ENCODE results near the gene EPHA4.

Gene EPHA4

DNA sequence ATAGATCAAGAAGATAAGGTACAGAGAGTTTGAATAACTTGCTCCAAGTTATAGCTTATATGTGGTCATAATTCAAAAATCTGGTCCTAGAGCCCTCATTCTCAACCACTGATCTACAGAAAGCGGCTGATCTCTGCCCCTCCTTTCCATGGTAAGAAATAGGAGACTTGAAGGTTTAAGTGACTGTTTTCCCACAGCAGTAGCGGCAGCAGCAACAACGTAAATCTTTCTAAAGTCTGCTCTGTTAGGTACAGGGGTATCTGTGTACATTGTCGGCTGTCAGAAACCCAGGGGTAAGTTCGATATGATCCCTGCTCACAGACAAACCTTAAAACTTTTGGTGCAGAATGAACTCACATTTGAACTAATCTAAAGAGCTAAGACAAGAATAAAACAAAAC is 105.4 kb downstream of the EPHA4 start:
- no peak overlapping the region for H3K9ac ChIP-seq (ENCODE audit: low read depth, low read length)

DNA sequence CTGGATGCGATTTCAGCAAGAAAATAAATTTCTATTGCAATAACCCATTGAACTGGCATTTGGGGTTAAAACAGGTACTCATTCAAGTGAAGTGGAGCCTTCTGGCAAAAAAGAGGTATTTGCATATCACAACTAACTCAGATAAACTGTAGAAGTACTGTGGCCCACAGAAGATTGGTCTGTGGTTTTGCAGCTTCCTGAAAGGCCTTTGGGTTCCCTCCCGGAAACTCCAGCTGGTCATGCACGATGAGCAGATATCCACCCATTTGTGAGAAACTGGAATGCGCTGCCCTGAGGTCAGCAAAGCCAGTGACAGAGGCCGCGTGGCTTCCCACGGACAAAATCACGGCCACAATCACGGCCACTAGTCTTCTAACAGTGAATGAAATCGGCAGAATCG is 106.3 kb downstream of the EPHA4 start:
- Histone ChIP-seq H3K27me3 (ENCODE audit: insufficient read depth, low read length, poor library complexity) (no peaks in the 10 kb centered on the region), H3K9me3 (ENCODE audit: insufficient read depth, low read length, severe bottlenecking) (no peaks in the 10 kb centered on the region), H2AFZ (ENCODE audit: low read depth, low read length) (no peak overlapping the region), H3K4me3 (ENCODE audit: low read depth in 1 of 2, low read length in 2 of 2) (no peak overlapping the region), H4K20me1 (ENCODE audit: insufficient read depth, low read length) (no peaks in the 10 kb centered on the region), H3K36me3 (ENCODE audit: insufficient read depth, low read length) (no peaks in the 10 kb centered on the region), H3K79me2 (ENCODE audit: insufficient read depth, low read length) (no peaks in the 10 kb centered on the region), H3K9ac (ENCODE audit: low read depth, low read length) (no peak overlapping the region), H3K4me1 (ENCODE audit: insufficient read depth, low read length) (no peaks in the 10 kb centered on the region), H3K27ac (ENCODE audit: low read length) (no peak overlapping the region), H3K4me2 (ENCODE audit: insufficient read depth, low read length) (no peak overlapping the region)
- ATAC-seq (ENCODE audit: insufficient read depth, low read depth): no peak
- DNase-seq: no peak
- TF ChIP-seq CTCF (IDR thresholded peaks at IDR 0.05; ENCODE audit: borderline replicate concordance, extremely low read depth, low read length, poor library complexity, severe bottlenecking) (no peak), EZH2 (IDR thresholded peaks at IDR 0.05; ENCODE audit: borderline replicate concordance, low read depth, low read length, severe bottlenecking) (no peak)

More for the DNA sequence above, 105.4 kb downstream of the EPHA4 start:
- no peak overlapping the region for H3K27ac ChIP-seq (ENCODE audit: low read length)
- ATAC-seq (ENCODE audit: insufficient read depth, low read depth) (no peak), DNase-seq (no peak)
- no peaks in the 10 kb centered on the region for H3K4me1 ChIP-seq (ENCODE audit: insufficient read depth, low read length)
- H3K27me3 ChIP-seq (ENCODE audit: insufficient read depth, low read length, poor library complexity): no peaks in the 10 kb centered on the region
- no peak overlapping the region for H3K4me2 ChIP-seq (ENCODE audit: insufficient read depth, low read length)
- no peaks in the 10 kb centered on the region for H3K36me3 ChIP-seq (ENCODE audit: insufficient read depth, low read length)
- TF ChIP-seq EZH2 (IDR thresholded peaks at IDR 0.05; ENCODE audit: borderline replicate concordance, low read depth, low read length, severe bottlenecking): no peak
- no peaks in the 10 kb centered on the region for H3K79me2 ChIP-seq (ENCODE audit: insufficient read depth, low read length)
- H4K20me1 ChIP-seq (ENCODE audit: insufficient read depth, low read length): no peaks in the 10 kb centered on the region
- no peak overlapping the region for H3K4me3 ChIP-seq (ENCODE audit: low read depth in 1 of 2, low read length in 2 of 2)
- H3K9me3 ChIP-seq (ENCODE audit: insufficient read depth, low read length, severe bottlenecking): no peaks in the 10 kb centered on the region
- no peak overlapping the region for H2AFZ ChIP-seq (ENCODE audit: low read depth, low read length)

- Histone ChIP-seq H3K4me1 (ENCODE audit: insufficient read depth, low read length) (no peaks in the 10 kb centered on the region), H2AFZ (ENCODE audit: low read depth, low read length) (no peak overlapping the region), H3K9ac (ENCODE audit: low read depth, low read length) (no peak overlapping the region), H3K79me2 (ENCODE audit: insufficient read depth, low read length) (no peaks in the 10 kb centered on the region), H3K27ac (ENCODE audit: low read length) (no peak overlapping the region), H3K9me3 (ENCODE audit: insufficient read depth, low read length, severe bottlenecking) (no peaks in the 10 kb centered on the region), H3K4me2 (ENCODE audit: insufficient read depth, low read length) (no peak overlapping the region), H4K20me1 (ENCODE audit: insufficient read depth, low read length) (no peaks in the 10 kb centered on the region), H3K36me3 (ENCODE audit: insufficient read depth, low read length) (no peaks in the 10 kb centered on the region), H3K27me3 (ENCODE audit: insufficient read depth, low read length, poor library complexity) (no peaks in the 10 kb centered on the region), H3K4me3 (ENCODE audit: low read depth in 1 of 2, low read length in 2 of 2) (no peak overlapping the region)
- DNase-seq (no peak), ATAC-seq (ENCODE audit: insufficient read depth, low read depth) (no peak)
- no peak for TF ChIP-seq EZH2 (IDR thresholded peaks at IDR 0.05; ENCODE audit: borderline replicate concordance, low read depth, low read length, severe bottlenecking)
- TF ChIP-seq CTCF (IDR thresholded peaks at IDR 0.05; ENCODE audit: borderline replicate concordance, extremely low read depth, low read length, poor library complexity, severe bottlenecking): no peak
Observed at GRCh38 chr2:221464971-221465370, 107.1 kb downstream of the EPHA4 start.

GRCh38 chr2:221463241-221463896 is 108.7 kb downstream of the EPHA4 start:
- Histone ChIP-seq H3K9ac (ENCODE audit: low read depth, low read length) (no peak overlapping the region), H3K36me3 (ENCODE audit: insufficient read depth, low read length) (no peaks in the 10 kb centered on the region), H4K20me1 (ENCODE audit: insufficient read depth, low read length) (no peaks in the 10 kb centered on the region), H3K4me2 (ENCODE audit: insufficient read depth, low read length) (no peak overlapping the region), H3K4me1 (ENCODE audit: insufficient read depth, low read length) (no peaks in the 10 kb centered on the region), H3K79me2 (ENCODE audit: insufficient read depth, low read length) (no peaks in the 10 kb centered on the region), H3K9me3 (ENCODE audit: insufficient read depth, low read length, severe bottlenecking) (no peaks in the 10 kb centered on the region), H3K27ac (ENCODE audit: low read length) (no peak overlapping the region), H2AFZ (ENCODE audit: low read depth, low read length) (no peak overlapping the region), H3K4me3 (ENCODE audit: low read depth in 1 of 2, low read length in 2 of 2) (no peak overlapping the region), H3K27me3 (ENCODE audit: insufficient read depth, low read length, poor library complexity) (no peaks in the 10 kb centered on the region)
- TF ChIP-seq CTCF (IDR thresholded peaks at IDR 0.05; ENCODE audit: borderline replicate concordance, extremely low read depth, low read length, poor library complexity, severe bottlenecking) (no peak), EZH2 (IDR thresholded peaks at IDR 0.05; ENCODE audit: borderline replicate concordance, low read depth, low read length, severe bottlenecking) (no peak)
- DNase-seq (no peak), ATAC-seq (ENCODE audit: insufficient read depth, low read depth) (no peak)
